ENCODE results near the gene HYOU1. TPM values are rescaled to one million over a fixed set of nuclear protein-coding genes. Genes with fewer than 3 reads are reported as not detected.

Gene HYOU1
- total and polyA plus RNA-seq, 2 of the 8 experiments (the other 6 are each of a cell fraction or from before 2014, with no cell fraction given), result 239 to 295 TPM

GRCh38 chr11:119095066-119095880, 38.3 kb upstream of the HYOU1 start (continued):
- TF ChIP-seq, protein P1, sequence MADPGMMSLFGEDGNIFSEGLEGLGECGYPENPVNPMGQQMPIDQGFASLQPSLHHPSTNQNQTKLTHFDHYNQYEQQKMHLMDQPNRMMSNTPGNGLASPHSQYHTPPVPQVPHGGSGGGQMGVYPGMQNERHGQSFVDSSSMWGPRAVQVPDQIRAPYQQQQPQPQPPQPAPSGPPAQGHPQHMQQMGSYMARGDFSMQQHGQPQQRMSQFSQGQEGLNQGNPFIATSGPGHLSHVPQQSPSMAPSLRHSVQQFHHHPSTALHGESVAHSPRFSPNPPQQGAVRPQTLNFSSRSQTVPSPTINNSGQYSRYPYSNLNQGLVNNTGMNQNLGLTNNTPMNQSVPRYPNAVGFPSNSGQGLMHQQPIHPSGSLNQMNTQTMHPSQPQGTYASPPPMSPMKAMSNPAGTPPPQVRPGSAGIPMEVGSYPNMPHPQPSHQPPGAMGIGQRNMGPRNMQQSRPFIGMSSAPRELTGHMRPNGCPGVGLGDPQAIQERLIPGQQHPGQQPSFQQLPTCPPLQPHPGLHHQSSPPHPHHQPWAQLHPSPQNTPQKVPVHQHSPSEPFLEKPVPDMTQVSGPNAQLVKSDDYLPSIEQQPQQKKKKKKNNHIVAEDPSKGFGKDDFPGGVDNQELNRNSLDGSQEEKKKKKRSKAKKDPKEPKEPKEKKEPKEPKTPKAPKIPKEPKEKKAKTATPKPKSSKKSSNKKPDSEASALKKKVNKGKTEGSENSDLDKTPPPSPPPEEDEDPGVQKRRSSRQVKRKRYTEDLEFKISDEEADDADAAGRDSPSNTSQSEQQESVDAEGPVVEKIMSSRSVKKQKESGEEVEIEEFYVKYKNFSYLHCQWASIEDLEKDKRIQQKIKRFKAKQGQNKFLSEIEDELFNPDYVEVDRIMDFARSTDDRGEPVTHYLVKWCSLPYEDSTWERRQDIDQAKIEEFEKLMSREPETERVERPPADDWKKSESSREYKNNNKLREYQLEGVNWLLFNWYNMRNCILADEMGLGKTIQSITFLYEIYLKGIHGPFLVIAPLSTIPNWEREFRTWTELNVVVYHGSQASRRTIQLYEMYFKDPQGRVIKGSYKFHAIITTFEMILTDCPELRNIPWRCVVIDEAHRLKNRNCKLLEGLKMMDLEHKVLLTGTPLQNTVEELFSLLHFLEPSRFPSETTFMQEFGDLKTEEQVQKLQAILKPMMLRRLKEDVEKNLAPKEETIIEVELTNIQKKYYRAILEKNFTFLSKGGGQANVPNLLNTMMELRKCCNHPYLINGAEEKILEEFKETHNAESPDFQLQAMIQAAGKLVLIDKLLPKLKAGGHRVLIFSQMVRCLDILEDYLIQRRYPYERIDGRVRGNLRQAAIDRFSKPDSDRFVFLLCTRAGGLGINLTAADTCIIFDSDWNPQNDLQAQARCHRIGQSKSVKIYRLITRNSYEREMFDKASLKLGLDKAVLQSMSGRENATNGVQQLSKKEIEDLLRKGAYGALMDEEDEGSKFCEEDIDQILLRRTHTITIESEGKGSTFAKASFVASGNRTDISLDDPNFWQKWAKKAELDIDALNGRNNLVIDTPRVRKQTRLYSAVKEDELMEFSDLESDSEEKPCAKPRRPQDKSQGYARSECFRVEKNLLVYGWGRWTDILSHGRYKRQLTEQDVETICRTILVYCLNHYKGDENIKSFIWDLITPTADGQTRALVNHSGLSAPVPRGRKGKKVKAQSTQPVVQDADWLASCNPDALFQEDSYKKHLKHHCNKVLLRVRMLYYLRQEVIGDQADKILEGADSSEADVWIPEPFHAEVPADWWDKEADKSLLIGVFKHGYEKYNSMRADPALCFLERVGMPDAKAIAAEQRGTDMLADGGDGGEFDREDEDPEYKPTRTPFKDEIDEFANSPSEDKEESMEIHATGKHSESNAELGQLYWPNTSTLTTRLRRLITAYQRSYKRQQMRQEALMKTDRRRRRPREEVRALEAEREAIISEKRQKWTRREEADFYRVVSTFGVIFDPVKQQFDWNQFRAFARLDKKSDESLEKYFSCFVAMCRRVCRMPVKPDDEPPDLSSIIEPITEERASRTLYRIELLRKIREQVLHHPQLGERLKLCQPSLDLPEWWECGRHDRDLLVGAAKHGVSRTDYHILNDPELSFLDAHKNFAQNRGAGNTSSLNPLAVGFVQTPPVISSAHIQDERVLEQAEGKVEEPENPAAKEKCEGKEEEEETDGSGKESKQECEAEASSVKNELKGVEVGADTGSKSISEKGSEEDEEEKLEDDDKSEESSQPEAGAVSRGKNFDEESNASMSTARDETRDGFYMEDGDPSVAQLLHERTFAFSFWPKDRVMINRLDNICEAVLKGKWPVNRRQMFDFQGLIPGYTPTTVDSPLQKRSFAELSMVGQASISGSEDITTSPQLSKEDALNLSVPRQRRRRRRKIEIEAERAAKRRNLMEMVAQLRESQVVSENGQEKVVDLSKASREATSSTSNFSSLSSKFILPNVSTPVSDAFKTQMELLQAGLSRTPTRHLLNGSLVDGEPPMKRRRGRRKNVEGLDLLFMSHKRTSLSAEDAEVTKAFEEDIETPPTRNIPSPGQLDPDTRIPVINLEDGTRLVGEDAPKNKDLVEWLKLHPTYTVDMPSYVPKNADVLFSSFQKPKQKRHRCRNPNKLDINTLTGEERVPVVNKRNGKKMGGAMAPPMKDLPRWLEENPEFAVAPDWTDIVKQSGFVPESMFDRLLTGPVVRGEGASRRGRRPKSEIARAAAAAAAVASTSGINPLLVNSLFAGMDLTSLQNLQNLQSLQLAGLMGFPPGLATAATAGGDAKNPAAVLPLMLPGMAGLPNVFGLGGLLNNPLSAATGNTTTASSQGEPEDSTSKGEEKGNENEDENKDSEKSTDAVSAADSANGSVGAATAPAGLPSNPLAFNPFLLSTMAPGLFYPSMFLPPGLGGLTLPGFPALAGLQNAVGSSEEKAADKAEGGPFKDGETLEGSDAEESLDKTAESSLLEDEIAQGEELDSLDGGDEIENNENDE (IDR thresholded peaks at IDR 0.05; ENCODE audit: insufficient replicate concordance, low read length), result no peak
- TF ChIP-seq CBX8 (IDR thresholded peaks at IDR 0.05; ENCODE audit: borderline replicate concordance, low read depth, low read length), result no peak
- no peak for TF ChIP-seq EZH2 (IDR thresholded peaks at IDR 0.05; ENCODE audit: low read depth, low read length, severe bottlenecking)
- TF ChIP-seq TCF12 (IDR thresholded peaks at IDR 0.05; ENCODE audit: low read depth, low read length), result 0 out of 2 replicates have a peak, but pooled peaks have one; percentile 48
- peak; percentile 100 for TF ChIP-seq POLR2A (IDR thresholded peaks at IDR 0.05; ENCODE audit: control extremely low read depth in 1 of 2, low read depth in 2 of 2, low read length in 2 of 2)
- no peak for TF ChIP-seq SUZ12 (IDR thresholded peaks at IDR 0.05; ENCODE audit: low read length)
- TF ChIP-seq, protein P2, sequence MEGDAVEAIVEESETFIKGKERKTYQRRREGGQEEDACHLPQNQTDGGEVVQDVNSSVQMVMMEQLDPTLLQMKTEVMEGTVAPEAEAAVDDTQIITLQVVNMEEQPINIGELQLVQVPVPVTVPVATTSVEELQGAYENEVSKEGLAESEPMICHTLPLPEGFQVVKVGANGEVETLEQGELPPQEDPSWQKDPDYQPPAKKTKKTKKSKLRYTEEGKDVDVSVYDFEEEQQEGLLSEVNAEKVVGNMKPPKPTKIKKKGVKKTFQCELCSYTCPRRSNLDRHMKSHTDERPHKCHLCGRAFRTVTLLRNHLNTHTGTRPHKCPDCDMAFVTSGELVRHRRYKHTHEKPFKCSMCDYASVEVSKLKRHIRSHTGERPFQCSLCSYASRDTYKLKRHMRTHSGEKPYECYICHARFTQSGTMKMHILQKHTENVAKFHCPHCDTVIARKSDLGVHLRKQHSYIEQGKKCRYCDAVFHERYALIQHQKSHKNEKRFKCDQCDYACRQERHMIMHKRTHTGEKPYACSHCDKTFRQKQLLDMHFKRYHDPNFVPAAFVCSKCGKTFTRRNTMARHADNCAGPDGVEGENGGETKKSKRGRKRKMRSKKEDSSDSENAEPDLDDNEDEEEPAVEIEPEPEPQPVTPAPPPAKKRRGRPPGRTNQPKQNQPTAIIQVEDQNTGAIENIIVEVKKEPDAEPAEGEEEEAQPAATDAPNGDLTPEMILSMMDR (IDR thresholded peaks at IDR 0.05; ENCODE audit: control extremely low read depth in 1 of 3, insufficient read depth in 1 of 3, low read depth in 1 of 3, low read length in 3 of 3), result no peak; a peak in 1 of 4 replicates

All from H1 (cell line).